ENCODE data around the gene REEP3. TPM values are rescaled to one million over a fixed set of nuclear protein-coding genes. Genes with fewer than 3 reads are reported as not detected.

The REEP3 gene
- polyA plus RNA-seq, 1 experiment: 8.3 TPM

GRCh38 chr10:63591600-63592379 is 70.6 kb downstream of the REEP3 start:
- CTCF ChIA-PET: interaction anchor here (0.7 kb wide), 1 partner anchor 10 kb away, joined by 4 read pairs; no protein-coding TSS in a partner anchor

GRCh38 chr10:63593576-63593975 is 72.4 kb downstream of the REEP3 start:
- TF ChIP-seq CTCF (IDR thresholded peaks at IDR 0.05; ENCODE audit: insufficient read depth, low read depth, low read length): no peak
- no peaks in the 10 kb centered on the region for H3K27me3 ChIP-seq (ENCODE audit: control insufficient read depth, insufficient read depth, low read length)
- DNase-seq (ENCODE audit: low read depth): no peak
- CTCF ChIA-PET: no interaction called here
- peaks cover 3% of the 10 kb centered on the region for H3K36me3 ChIP-seq (ENCODE audit: control insufficient read depth, insufficient read depth, low read length)
- POLR2A ChIA-PET: no interaction called here
- no peak overlapping the region for H3K4me3 ChIP-seq (ENCODE audit: low read depth, low read length)

More at GRCh38 chr10:63591600-63592379, 70.6 kb downstream of the REEP3 start:
- POLR2A ChIA-PET: interaction anchor here (0.6 kb wide), 1 partner anchor 313 kb away, joined by 6 read pairs; no protein-coding TSS in a partner anchor
- no peak for TF ChIP-seq CTCF (IDR thresholded peaks at IDR 0.05; ENCODE audit: insufficient read depth, low read depth, low read length)
- H3K4me3 ChIP-seq (ENCODE audit: low read depth, low read length): no peak overlapping the region
- H3K27me3 ChIP-seq (ENCODE audit: control insufficient read depth, insufficient read depth, low read length): no peaks in the 10 kb centered on the region
- H3K36me3 ChIP-seq (ENCODE audit: control insufficient read depth, insufficient read depth, low read length): peaks cover under 1% of the 10 kb centered on the region; the same call in 1 of the 2 replicates
- no peak for DNase-seq (ENCODE audit: low read depth)

GRCh38 chr10:63595072-63595471 is 73.9 kb downstream of the REEP3 start:
- Histone ChIP-seq H3K36me3 (ENCODE audit: control insufficient read depth, insufficient read depth, low read length) (peaks cover 3% of the 10 kb centered on the region), H3K4me3 (ENCODE audit: low read depth, low read length) (no peak overlapping the region), H3K27me3 (ENCODE audit: control insufficient read depth, insufficient read depth, low read length) (no peaks in the 10 kb centered on the region)
- TF ChIP-seq CTCF (IDR thresholded peaks at IDR 0.05; ENCODE audit: insufficient read depth, low read depth, low read length): no peak
- CTCF ChIA-PET: no interaction called here
- POLR2A ChIA-PET: no interaction called here
- no peak for DNase-seq (ENCODE audit: low read depth)

- POLR2A ChIA-PET: no interaction called here
Observed at GRCh38 chr10:63596924-63597323, 75.7 kb downstream of the REEP3 start.

More at GRCh38 chr10:63596924-63597323, 75.7 kb downstream of the REEP3 start:
- Histone ChIP-seq H3K27me3 (ENCODE audit: control insufficient read depth, insufficient read depth, low read length) (no peaks in the 10 kb centered on the region), H3K36me3 (ENCODE audit: control insufficient read depth, insufficient read depth, low read length) (peaks cover 3% of the 10 kb centered on the region), H3K4me3 (ENCODE audit: low read depth, low read length) (no peak overlapping the region)
- no peak for TF ChIP-seq CTCF (IDR thresholded peaks at IDR 0.05; ENCODE audit: insufficient read depth, low read depth, low read length)
- no peak for DNase-seq (ENCODE audit: low read depth)
- CTCF ChIA-PET: no interaction called here
